ENCODE measurements around the gene TMEM132C. TPM values are rescaled to one million over a fixed set of nuclear protein-coding genes. Genes with fewer than 3 reads are reported as not detected.

The TMEM132C gene
- total and polyA plus RNA-seq, 2 of the 4 experiments (the other 2 are of a cell fraction), result not detected

- Histone ChIP-seq H4K20me1 (ENCODE audit: insufficient read depth, low read length) (no peaks in the 10 kb centered on the region), H3K27me3 (ENCODE audit: control insufficient read depth, insufficient read depth, low read length) (no peaks in the 10 kb centered on the region), H4K5ac (ENCODE audit: low read depth, low read length) (no peak overlapping the region), H2AFZ (replicated peaks; ENCODE audit: low read length, poor library complexity) (no peak overlapping the region), H3K56ac (ENCODE audit: extremely low read depth, insufficient read depth, low read length) (no peak overlapping the region), H3K23ac (ENCODE audit: low read depth, low read length) (no peak overlapping the region), H4K91ac (ENCODE audit: insufficient read depth, low read depth, low read length) (no peak overlapping the region), H2AK5ac (ENCODE audit: low read depth, low read length) (no peak overlapping the region), H3K14ac (replicated peaks; ENCODE audit: low read depth, low read length) (no peak overlapping the region), H3K27ac (ENCODE audit: insufficient read depth, low read length) (no peak overlapping the region), H3K4me2 (ENCODE audit: low read depth, low read length) (no peak overlapping the region), H3K4ac (ENCODE audit: low read depth, low read length) (no peak overlapping the region), H4K8ac (ENCODE audit: low read depth in 2 of 2, low read length in 2 of 2) (no peak overlapping the region), H3K4me3 (ENCODE audit: insufficient read depth, low read depth, low read length) (no peak overlapping the region), H2AK9ac (replicated peaks; ENCODE audit: low read depth, low read length, poor library complexity) (no peak overlapping the region), H3K4me1 (ENCODE audit: control insufficient read depth, insufficient read depth, low read length) (no peaks in the 10 kb centered on the region), H3K36me3 (ENCODE audit: control insufficient read depth, insufficient read depth, low read length) (no peaks in the 10 kb centered on the region), H3K79me1 (ENCODE audit: low read depth in 1 of 2, low read length in 2 of 2) (no peaks in the 10 kb centered on the region), H3K18ac (ENCODE audit: low read depth, low read length) (no peak overlapping the region), H2BK120ac (ENCODE audit: low read depth, low read length) (no peak overlapping the region), H3K9ac (ENCODE audit: low read depth, low read length) (no peak overlapping the region), H2BK20ac (ENCODE audit: low read depth, low read length) (no peak overlapping the region), H3K9me3 (ENCODE audit: control insufficient read depth, insufficient read depth, low read length) (peaks cover 48% of the 10 kb centered on the region), H2BK15ac (ENCODE audit: low read depth, low read length) (no peak overlapping the region), H2BK5ac (ENCODE audit: low read depth, low read length, poor library complexity, severe bottlenecking) (no peak overlapping the region), H3K9me1 (ENCODE audit: insufficient read depth, low read length) (no peaks in the 10 kb centered on the region)
- DNase-seq (no peak), ATAC-seq (ENCODE audit: low read depth) (no peak)
- intact Hi-C loops (cut with micrococcal nuclease), result no loop called here
- TF ChIP-seq MAZ (IDR thresholded peaks at IDR 0.05; ENCODE audit: borderline replicate concordance, low read depth, low read length), result no peak
- no peak for TF ChIP-seq ELK1 (IDR thresholded peaks at IDR 0.05; ENCODE audit: borderline replicate concordance, low read depth, low read length)
- no peak for TF ChIP-seq USF2 (IDR thresholded peaks at IDR 0.05; ENCODE audit: low read depth, low read length)
- TF ChIP-seq RAD21 (IDR thresholded peaks at IDR 0.05; ENCODE audit: low read length), result no peak
- no peak for TF ChIP-seq MXI1 (IDR thresholded peaks at IDR 0.05; ENCODE audit: borderline replicate concordance, low read depth, low read length)
- no peak for TF ChIP-seq RFX5 (IDR thresholded peaks at IDR 0.05; ENCODE audit: low read depth, low read length)
- no peak for TF ChIP-seq RCOR1 (IDR thresholded peaks at IDR 0.05; ENCODE audit: insufficient replicate concordance, low read length)
- no peak for TF ChIP-seq FOS (IDR thresholded peaks at IDR 0.05; ENCODE audit: low read depth, low read length)
- TF ChIP-seq POLR2A (IDR thresholded peaks at IDR 0.05; ENCODE audit: low read depth, low read length), result no peak
- TF ChIP-seq SMC3 (IDR thresholded peaks at IDR 0.05; ENCODE audit: low read depth, low read length), result no peak
- no peak for TF ChIP-seq NFE2L2 (IDR thresholded peaks at IDR 0.05; ENCODE audit: low read depth, low read length)
- no peak for TF ChIP-seq CEBPB (IDR thresholded peaks at IDR 0.05; ENCODE audit: low read depth, low read length)
- TF ChIP-seq MAFK (IDR thresholded peaks at IDR 0.05; ENCODE audit: low read depth, low read length), result no peak
- TF ChIP-seq CTCF (conservative IDR thresholded peaks at IDR 0.05; ENCODE audit: low read depth, low read length), result no peak
- POLR2A ChIA-PET (ENCODE audit: unreplicated experiment), result no interaction called here
- no TSS peak for BruUV-seq (replicated peaks)
- in situ Hi-C loops (cut with MboI; ENCODE audit: low sequenced_read_pairs), result no loop called here
- CTCF ChIA-PET, result no interaction called here
- WGBS, 2 experiments (ENCODE audit: extremely low coverage in 2 of 2, insufficient read length in 1 of 2), result no CpG with 5 or more reads among the region's 13 CpGs
- dilution Hi-C loops (cut with HindIII; ENCODE audit: low sequenced_read_pairs, unreplicated experiment), result no loop called here
Observed at GRCh38 chr12:128549601-128550218, 282.7 kb downstream of the TMEM132C start.

All from IMR-90 (cell line).